Peyer's patch (tissue), 4 donors: Measurements from ENCODE around the gene TXK. TPM values are rescaled to one million over a fixed set of nuclear protein-coding genes. Genes with fewer than 3 reads are reported as not detected.

Experiments used
- DNase-seq, 3 donors: peaks; one replicate each; pipeline ENCODE4 v3.0.0-alpha.2; 2017 to 2019
- H3K27ac ChIP-seq, 4 donors: fragments of 200-600 bp; sonication (generic); one replicate each; pipeline ENCODE4 v1.5.1; 2016 to 2019
- H3K27me3 ChIP-seq, 2 donors: fragments of 200-600 bp; sonication (generic); one replicate each; pipeline ENCODE4 v1.5.1; 2019
- H3K36me3 ChIP-seq, 3 donors: fragments of 200-600 bp; sonication (generic); one replicate each; pipeline ENCODE4 v1.5.1; 2016 to 2019
- H3K4me1 ChIP-seq, 4 donors: fragments of 200-600 bp; sonication (generic); one replicate each; pipeline ENCODE4 v1.5.1; 2016 to 2019
- H3K4me3 ChIP-seq, 4 donors: fragments of 200-600 bp; sonication (generic); 1 replicate in 3 of 4; 2 replicates in 1 of 4; pipeline ENCODE4 v1.5.1; 2016 to 2019; ENCODE audit warnings: mild to moderate bottlenecking in 1 of 4
- H3K9me3 ChIP-seq, 4 donors: fragments of 200-600 bp; sonication (generic); one replicate each; pipeline ENCODE4 v1.5.1; 2016 to 2019; ENCODE audit warnings: mild to moderate bottlenecking in 1 of 4
- POLR2A ChIP-seq, 2 donors: fragments of 450-650 bp; IDR thresholded peaks; one replicate each; pipeline ENCODE4 v1.5.1; 2017; ENCODE audit warnings: antibody characterized with exemption in 2 of 2, mild to moderate bottlenecking in 2 of 2, moderate library complexity in 2 of 2
- total RNA-seq, 4 donors: library from RNA; depleted of rRNA; stranded (reverse); fragments of >200 nt; gene quantifications; one replicate each; pipeline ENCODE4 v1.1.0, GENCODE V29; 2016
- TF ChIP-seq, protein P1 (sequence below), 6 experiments: fragments of 450-650 bp in 4 of 6; fragments of 200-600 bp in 2 of 6; sonication (generic) in 1 of 6; IDR thresholded peaks; one replicate each; pipeline ENCODE4 v1.5.1; 2017 to 2019; ENCODE audit warnings: antibody characterized with exemption in 6 of 6, mild to moderate bottlenecking in 3 of 6, moderate library complexity in 1 of 6

Gene TXK
- total RNA-seq, 4 donors from 2014 or later = 3.9 to 33.0 (median 9.5) TPM

DNA sequence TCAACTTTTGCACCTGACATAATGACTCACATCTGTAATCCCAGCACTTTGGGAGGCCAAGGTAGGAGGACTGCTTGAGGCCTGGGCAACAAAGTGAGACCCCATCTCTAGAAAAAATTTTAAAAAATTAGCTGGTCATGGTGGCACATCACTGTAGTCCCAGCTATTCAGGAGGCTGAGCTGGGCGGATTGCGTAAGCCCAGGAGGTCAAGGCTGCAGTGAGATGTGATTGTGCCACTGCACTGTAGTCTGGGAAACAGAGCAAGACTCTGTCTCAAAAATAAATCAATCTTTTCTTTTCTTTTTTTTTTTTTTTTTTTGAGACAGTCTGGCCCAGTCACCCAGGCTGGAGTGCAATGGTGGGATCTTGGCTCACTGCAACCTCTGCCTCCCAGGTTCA lies 65.0 kb downstream of the TXK start:
- Histone ChIP-seq H3K27me3 (no peaks in the 10 kb centered on the region), H3K4me3 (no peak overlapping the region), H3K4me1 (no peaks in the 10 kb centered on the region), H3K36me3 (no peaks in the 10 kb centered on the region), H3K9me3 (no peaks in the 10 kb centered on the region), H3K27ac (no peak overlapping the region)
- no peak for TF ChIP-seq POLR2A (IDR thresholded peaks at IDR 0.05)
- TF ChIP-seq, protein P1, sequence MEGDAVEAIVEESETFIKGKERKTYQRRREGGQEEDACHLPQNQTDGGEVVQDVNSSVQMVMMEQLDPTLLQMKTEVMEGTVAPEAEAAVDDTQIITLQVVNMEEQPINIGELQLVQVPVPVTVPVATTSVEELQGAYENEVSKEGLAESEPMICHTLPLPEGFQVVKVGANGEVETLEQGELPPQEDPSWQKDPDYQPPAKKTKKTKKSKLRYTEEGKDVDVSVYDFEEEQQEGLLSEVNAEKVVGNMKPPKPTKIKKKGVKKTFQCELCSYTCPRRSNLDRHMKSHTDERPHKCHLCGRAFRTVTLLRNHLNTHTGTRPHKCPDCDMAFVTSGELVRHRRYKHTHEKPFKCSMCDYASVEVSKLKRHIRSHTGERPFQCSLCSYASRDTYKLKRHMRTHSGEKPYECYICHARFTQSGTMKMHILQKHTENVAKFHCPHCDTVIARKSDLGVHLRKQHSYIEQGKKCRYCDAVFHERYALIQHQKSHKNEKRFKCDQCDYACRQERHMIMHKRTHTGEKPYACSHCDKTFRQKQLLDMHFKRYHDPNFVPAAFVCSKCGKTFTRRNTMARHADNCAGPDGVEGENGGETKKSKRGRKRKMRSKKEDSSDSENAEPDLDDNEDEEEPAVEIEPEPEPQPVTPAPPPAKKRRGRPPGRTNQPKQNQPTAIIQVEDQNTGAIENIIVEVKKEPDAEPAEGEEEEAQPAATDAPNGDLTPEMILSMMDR (IDR thresholded peaks at IDR 0.05) = no peak
- DNase-seq = no peak

DNA sequence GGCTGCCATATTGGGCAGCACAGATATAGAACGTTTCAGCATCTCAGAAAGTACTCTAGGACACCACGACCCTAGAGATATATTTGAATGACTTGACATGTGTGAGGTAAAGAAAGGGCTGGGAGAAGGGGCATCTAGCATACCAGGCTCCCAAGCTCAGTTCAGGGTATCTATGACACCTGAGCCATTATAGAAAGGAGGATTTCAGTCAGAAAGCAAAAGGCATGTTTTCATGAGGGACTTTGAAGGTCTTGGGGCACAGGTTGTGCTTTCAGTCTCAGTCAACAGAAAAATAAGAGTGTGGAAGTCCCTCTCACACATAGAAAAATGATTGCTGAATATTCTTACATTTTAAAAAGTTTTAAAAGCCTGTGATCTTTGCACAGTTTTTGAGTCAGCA lies 65.9 kb downstream of the TXK start:
- Histone ChIP-seq H3K4me3 (no peak overlapping the region), H3K9me3 (no peaks in the 10 kb centered on the region), H3K27ac (no peak overlapping the region), H3K4me1 (no peaks in the 10 kb centered on the region), H3K36me3 (no peaks in the 10 kb centered on the region), H3K27me3 (no peaks in the 10 kb centered on the region)
- no peak for DNase-seq
- no peak for TF ChIP-seq POLR2A (IDR thresholded peaks at IDR 0.05)
- TF ChIP-seq, protein P1 (IDR thresholded peaks at IDR 0.05) = no peak

DNA sequence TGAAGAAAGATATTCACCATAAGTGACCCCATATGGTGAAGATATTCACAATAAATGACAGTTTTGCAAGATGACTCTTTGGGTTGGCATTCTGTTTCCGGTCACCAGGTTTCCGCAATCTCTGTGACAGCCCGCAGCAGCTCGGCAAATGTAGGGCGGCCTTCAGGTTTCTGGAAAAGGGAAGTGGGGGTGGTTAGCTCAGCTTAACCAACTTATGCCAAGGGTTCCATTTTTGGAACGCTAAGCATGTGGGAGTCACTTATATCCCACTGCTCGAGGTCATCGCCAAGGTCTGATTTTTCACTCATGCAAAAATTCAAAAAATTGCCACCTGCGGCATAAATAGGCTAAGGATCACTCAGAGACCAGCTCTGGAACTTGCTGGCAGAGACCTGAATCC lies 66.5 kb downstream of the TXK start:
- no peak overlapping the region for H3K4me3 ChIP-seq
- no peaks in the 10 kb centered on the region for H3K27me3 ChIP-seq
- DNase-seq = no peak
- no peaks in the 10 kb centered on the region for H3K4me1 ChIP-seq
- H3K27ac ChIP-seq = no peak overlapping the region
- no peaks in the 10 kb centered on the region for H3K9me3 ChIP-seq
- no peak for TF ChIP-seq POLR2A (IDR thresholded peaks at IDR 0.05)
- TF ChIP-seq, protein P1 (IDR thresholded peaks at IDR 0.05) = no peak
- no peaks in the 10 kb centered on the region for H3K36me3 ChIP-seq

DNA sequence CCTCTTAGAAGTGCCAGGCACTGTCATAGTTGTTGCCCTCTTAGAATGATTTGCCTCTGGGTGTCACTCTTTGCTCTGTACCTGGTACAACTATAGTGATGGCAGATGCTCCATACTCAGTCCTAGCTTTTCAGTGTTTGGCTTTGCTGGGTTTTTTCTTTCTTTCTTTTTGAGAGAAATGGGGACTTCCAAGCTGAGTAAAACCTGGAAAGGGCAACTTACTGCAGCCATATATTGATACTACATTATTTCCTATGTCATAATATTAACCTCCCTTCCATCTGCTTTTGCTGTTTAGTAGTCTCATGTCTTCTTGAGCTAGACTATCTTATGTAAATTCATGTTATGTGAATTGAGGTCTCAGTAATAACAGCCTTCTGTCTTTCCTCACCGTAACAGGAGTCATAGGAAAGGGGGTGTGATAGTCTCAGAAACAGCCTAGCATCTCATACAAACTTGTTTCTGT lies 68.4 kb downstream of the TXK start:
- Histone ChIP-seq H3K27me3 (no peaks in the 10 kb centered on the region), H3K36me3 (no peaks in the 10 kb centered on the region), H3K9me3 (no peaks in the 10 kb centered on the region), H3K4me3 (no peak overlapping the region), H3K27ac (no peak overlapping the region), H3K4me1 (no peaks in the 10 kb centered on the region)
- DNase-seq = no peak
- TF ChIP-seq POLR2A (IDR thresholded peaks at IDR 0.05) = no peak
- TF ChIP-seq, protein P1 (IDR thresholded peaks at IDR 0.05) = no peak

DNA sequence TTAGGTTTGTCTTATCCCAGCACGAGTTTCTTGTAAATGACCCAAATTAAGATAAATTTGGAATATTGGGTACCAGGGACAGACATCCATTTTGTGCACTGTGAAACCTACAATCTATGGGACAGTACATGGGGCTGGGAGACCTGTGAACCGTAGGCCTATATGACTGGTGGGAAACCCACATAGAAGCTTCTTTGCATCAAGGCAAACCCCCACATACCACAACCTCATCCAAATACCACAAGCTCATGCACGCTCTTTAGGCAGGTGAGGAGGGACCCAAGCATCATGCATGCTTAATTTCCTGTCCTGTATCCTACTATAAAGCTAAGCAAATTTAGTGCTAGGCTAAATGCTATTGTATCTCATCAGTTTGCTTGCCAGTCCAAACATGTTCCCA lies 69.7 kb downstream of the TXK start:
- H3K27ac ChIP-seq = no peak overlapping the region
- no peak overlapping the region for H3K4me3 ChIP-seq
- no peaks in the 10 kb centered on the region for H3K36me3 ChIP-seq
- no peak for DNase-seq
- H3K27me3 ChIP-seq = no peaks in the 10 kb centered on the region
- no peak for TF ChIP-seq POLR2A (IDR thresholded peaks at IDR 0.05)
- TF ChIP-seq, protein P1 (IDR thresholded peaks at IDR 0.05) = no peak
- H3K9me3 ChIP-seq = no peaks in the 10 kb centered on the region
- H3K4me1 ChIP-seq = no peaks in the 10 kb centered on the region
